Measurements from ENCODE around the gene LUZP2. TPM values are rescaled to one million over a fixed set of nuclear protein-coding genes. Genes with fewer than 3 reads are reported as not detected.

LUZP2 gene
- total RNA-seq, 2 donors from 2014 or later: 1.6 TPM; not detected in 1

DNA sequence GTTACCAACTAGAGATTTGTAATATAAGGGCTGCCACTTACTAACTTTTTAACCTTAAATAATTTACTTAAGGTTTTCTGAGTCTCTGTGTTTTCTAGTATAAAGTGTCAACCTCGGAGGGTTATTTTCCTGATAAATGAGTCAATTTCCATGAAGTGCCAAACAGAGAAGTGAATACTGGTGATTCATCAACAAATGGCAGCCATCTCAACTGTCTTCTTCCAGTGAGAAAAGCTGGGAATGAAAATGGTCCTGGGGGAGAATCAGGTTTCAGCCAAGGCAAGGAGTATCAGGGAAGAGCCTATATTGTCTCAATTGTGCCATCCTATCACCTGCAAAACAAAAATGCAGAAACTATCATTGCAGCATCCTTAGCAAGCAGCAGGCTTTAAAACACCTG is 129.1 kb downstream of the LUZP2 start:
- Histone ChIP-seq H3K9me3 (no peaks in the 10 kb centered on the region), H3K36me3 (replicated peaks in 1 of 2; ENCODE audit: insufficient read depth in 1 of 2, low read depth in 2 of 2) (no peaks in the 10 kb centered on the region), H3K27ac (no peak overlapping the region), H3K4me3 (no peak overlapping the region), H3K27me3 (no peaks in the 10 kb centered on the region), H3K4me1 (no peaks in the 10 kb centered on the region)
- no peak for ATAC-seq
- intact Hi-C loops (cut with DNase I): no loop called here
- TF ChIP-seq, protein P1, sequence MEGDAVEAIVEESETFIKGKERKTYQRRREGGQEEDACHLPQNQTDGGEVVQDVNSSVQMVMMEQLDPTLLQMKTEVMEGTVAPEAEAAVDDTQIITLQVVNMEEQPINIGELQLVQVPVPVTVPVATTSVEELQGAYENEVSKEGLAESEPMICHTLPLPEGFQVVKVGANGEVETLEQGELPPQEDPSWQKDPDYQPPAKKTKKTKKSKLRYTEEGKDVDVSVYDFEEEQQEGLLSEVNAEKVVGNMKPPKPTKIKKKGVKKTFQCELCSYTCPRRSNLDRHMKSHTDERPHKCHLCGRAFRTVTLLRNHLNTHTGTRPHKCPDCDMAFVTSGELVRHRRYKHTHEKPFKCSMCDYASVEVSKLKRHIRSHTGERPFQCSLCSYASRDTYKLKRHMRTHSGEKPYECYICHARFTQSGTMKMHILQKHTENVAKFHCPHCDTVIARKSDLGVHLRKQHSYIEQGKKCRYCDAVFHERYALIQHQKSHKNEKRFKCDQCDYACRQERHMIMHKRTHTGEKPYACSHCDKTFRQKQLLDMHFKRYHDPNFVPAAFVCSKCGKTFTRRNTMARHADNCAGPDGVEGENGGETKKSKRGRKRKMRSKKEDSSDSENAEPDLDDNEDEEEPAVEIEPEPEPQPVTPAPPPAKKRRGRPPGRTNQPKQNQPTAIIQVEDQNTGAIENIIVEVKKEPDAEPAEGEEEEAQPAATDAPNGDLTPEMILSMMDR (IDR thresholded peaks at IDR 0.05): no peak
- no peak for TF ChIP-seq POLR2A (IDR thresholded peaks at IDR 0.05)
- WGBS, 2 donors: 15 to 29% methylated on average over 1 of the region's 1 CpG
- no peak for DNase-seq

DNA sequence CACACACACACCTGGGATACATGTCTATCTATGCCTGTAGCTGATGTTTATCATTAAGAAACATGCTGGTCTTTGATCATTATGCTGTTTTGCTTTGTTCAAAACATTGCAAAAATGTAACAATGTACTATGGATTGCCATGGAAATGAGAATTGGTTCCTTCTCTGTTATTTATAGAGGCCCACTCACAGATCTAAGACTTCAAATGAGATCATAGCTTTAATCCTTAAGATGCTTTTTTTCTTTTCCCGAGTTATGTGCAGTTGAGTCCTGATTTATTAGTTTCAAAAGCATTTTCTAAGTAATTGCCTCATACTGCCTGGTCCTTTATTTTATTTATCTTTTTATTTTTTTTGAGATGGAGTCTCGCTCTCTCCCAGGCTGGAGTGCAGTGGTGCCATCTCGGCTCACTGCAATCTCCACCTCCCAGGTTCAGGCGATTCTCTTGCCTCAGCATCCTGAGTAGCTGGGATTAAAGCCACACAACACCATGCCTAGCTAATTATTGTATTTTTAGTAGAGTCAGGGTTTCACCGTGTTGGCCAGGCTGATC is 131.4 kb downstream of the LUZP2 start:
- no peaks in the 10 kb centered on the region for H3K36me3 ChIP-seq (replicated peaks in 1 of 2; ENCODE audit: insufficient read depth in 1 of 2, low read depth in 2 of 2)
- H3K4me1 ChIP-seq: no peaks in the 10 kb centered on the region
- H3K27ac ChIP-seq: no peak overlapping the region
- intact Hi-C loops (cut with DNase I): no loop called here
- no peaks in the 10 kb centered on the region for H3K27me3 ChIP-seq
- no peaks in the 10 kb centered on the region for H3K9me3 ChIP-seq
- DNase-seq (no peak), ATAC-seq (no peak)
- no peak for TF ChIP-seq POLR2A (IDR thresholded peaks at IDR 0.05)
- TF ChIP-seq, protein P1 (IDR thresholded peaks at IDR 0.05): no peak
- H3K4me3 ChIP-seq: no peak overlapping the region
- WGBS, 2 donors: 80 to 85% methylated on average over 5 of the region's 5 CpGs

DNA sequence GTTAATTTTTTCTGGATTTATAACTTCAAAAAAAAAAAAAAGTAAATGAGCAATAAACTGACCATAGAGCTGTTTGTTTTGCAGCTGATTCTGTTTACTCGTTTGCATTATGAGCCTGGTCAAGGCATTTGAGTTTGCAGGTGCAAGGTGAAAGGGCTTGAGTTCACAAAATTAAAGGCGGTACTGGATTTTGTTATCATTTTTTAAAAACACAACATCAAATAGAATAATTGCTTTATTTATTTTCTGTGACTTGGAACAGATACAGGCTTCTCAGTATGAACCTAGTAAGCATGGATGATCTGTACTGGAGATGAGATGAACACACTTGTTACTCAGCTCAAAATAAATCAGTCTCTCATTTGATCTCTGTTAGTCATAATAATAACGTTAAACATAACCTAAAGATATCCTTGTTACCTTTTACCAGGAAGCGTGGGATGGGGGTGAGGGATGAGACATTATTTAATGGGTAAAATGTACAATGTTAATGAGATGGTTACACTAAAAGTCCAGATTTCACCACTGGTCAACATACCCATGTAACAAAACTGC is 137.8 kb downstream of the LUZP2 start:
- Histone ChIP-seq H3K4me1 (no peaks in the 10 kb centered on the region), H3K36me3 (replicated peaks in 1 of 2; ENCODE audit: insufficient read depth in 1 of 2, low read depth in 2 of 2) (no peaks in the 10 kb centered on the region), H3K4me3 (no peak overlapping the region), H3K27me3 (no peaks in the 10 kb centered on the region), H3K27ac (no peak overlapping the region), H3K9me3 (no peaks in the 10 kb centered on the region)
- TF ChIP-seq POLR2A (IDR thresholded peaks at IDR 0.05): no peak
- 51 to 61% methylated on average over 4 of the region's 4 CpGs for WGBS, 2 donors
- DNase-seq: no peak
- intact Hi-C loops (cut with DNase I): no loop called here
- ATAC-seq: no peak

DNA sequence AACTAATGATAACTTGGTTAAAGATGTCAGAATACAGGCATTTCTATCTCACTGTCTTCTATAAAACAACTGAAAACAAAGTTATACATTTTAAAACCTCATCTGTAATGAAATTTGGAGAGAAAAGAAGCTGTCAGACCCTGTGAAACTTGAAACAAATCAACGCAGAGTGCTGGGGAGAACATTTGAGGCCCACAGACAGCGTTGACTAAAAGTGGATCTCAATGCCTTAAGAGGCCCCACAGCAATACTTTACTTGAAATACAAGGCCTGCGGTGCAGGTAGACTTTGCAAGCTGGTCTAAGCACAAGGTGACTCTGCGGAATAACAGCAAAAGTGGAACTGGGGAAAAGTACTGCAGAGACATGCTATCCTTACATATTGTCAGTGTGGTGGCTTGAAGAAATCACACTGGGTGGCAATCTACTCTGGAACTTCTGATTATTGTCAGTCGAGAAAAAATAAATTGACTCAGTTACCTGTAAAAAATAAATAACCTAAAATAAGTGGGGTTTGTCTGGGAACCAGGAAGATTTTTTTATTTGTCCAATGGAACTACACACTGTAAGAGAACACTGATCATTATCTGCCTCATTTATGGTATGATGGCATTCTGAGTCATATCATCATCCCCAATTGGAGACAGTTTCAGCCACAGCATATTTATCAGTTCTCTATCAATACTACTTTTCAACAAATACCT is 138.9 kb downstream of the LUZP2 start:
- no peak overlapping the region for H3K27ac ChIP-seq
- 73% methylated on average over 5 of the region's 5 CpGs for WGBS, 2 donors
- DNase-seq: no peak
- no peaks in the 10 kb centered on the region for H3K4me1 ChIP-seq
- TF ChIP-seq, protein P1 (IDR thresholded peaks at IDR 0.05): no peak
- TF ChIP-seq POLR2A (IDR thresholded peaks at IDR 0.05): no peak
- no peaks in the 10 kb centered on the region for H3K36me3 ChIP-seq (replicated peaks in 1 of 2; ENCODE audit: insufficient read depth in 1 of 2, low read depth in 2 of 2)
- no peak for ATAC-seq
- no peaks in the 10 kb centered on the region for H3K27me3 ChIP-seq
- intact Hi-C loops (cut with DNase I): no loop called here
- H3K9me3 ChIP-seq: no peaks in the 10 kb centered on the region
- H3K4me3 ChIP-seq: no peak overlapping the region

DNA sequence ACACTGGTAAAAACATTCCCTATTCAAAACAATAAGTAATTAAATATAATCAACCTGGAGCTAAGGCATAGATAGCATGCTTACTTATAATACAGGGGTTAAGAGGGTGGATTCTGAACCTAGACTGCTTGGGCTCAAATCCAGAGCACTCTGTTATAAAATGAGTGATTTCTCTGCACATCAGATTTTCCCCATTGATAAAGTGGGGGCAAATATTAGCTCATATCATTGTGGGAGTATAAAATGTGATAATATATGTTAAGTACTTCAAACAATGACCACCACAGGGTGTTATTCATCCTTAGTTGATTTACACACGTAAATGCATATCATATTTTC is 139.4 kb downstream of the LUZP2 start:
- 55 to 68% methylated on average over 1 of the region's 1 CpG for WGBS, 2 donors
- TF ChIP-seq POLR2A (IDR thresholded peaks at IDR 0.05): no peak
- TF ChIP-seq, protein P1 (IDR thresholded peaks at IDR 0.05): no peak
- DNase-seq (no peak), ATAC-seq (no peak)
- Histone ChIP-seq H3K9me3 (no peaks in the 10 kb centered on the region), H3K4me3 (no peak overlapping the region), H3K27ac (no peak overlapping the region), H3K4me1 (no peaks in the 10 kb centered on the region), H3K36me3 (replicated peaks in 1 of 2; ENCODE audit: insufficient read depth in 1 of 2, low read depth in 2 of 2) (no peaks in the 10 kb centered on the region), H3K27me3 (no peaks in the 10 kb centered on the region)
- intact Hi-C loops (cut with DNase I): no loop called here
